Fibroblast of mammary gland (primary cell): ENCODE data around the gene PDLIM7.

Experiments
- DNase-seq: peaks from one replicate; pipeline ENCODE4 v3.0.0-alpha.2; 2010; ENCODE audit warnings: low read depth
- H3K4me3 ChIP-seq: 2 replicates; pipeline ENCODE4 v1.5.1; 2011; ENCODE audit warnings: low read depth, mild to moderate bottlenecking, low read length, moderate library complexity; ENCODE audit not compliant: control insufficient read depth
- TF ChIP-seq, protein P1 (sequence below): conservative IDR thresholded peaks from 2 replicates; pipeline ENCODE4 v1.5.1; 2011; ENCODE audit warnings: low read depth, low read length, inconsistent platforms; ENCODE audit not compliant: control insufficient read depth, insufficient read depth

Gene PDLIM7

DNA sequence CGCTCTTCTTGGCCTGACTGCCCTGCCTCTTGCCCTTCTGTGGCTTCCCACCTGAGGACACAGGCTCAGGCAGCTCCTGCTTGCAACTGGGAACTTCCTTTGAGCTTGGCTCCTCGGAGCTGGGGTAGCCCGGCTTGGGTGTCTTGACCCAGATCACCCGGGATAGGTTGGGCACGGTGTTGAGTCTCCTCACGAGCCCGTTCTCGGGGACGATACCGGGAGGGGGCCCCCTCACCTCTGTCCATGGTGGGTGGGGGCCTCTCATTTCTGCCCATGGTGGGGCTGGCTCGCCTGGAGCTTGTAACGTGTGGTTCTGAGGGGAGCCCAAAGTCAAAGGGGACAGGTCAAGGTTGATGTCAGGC is 27.1 kb upstream of the PDLIM7 start:
- TF ChIP-seq, protein P1, sequence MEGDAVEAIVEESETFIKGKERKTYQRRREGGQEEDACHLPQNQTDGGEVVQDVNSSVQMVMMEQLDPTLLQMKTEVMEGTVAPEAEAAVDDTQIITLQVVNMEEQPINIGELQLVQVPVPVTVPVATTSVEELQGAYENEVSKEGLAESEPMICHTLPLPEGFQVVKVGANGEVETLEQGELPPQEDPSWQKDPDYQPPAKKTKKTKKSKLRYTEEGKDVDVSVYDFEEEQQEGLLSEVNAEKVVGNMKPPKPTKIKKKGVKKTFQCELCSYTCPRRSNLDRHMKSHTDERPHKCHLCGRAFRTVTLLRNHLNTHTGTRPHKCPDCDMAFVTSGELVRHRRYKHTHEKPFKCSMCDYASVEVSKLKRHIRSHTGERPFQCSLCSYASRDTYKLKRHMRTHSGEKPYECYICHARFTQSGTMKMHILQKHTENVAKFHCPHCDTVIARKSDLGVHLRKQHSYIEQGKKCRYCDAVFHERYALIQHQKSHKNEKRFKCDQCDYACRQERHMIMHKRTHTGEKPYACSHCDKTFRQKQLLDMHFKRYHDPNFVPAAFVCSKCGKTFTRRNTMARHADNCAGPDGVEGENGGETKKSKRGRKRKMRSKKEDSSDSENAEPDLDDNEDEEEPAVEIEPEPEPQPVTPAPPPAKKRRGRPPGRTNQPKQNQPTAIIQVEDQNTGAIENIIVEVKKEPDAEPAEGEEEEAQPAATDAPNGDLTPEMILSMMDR: no peak
- no peak overlapping the region for H3K4me3 ChIP-seq
- DNase-seq: no peak

DNA sequence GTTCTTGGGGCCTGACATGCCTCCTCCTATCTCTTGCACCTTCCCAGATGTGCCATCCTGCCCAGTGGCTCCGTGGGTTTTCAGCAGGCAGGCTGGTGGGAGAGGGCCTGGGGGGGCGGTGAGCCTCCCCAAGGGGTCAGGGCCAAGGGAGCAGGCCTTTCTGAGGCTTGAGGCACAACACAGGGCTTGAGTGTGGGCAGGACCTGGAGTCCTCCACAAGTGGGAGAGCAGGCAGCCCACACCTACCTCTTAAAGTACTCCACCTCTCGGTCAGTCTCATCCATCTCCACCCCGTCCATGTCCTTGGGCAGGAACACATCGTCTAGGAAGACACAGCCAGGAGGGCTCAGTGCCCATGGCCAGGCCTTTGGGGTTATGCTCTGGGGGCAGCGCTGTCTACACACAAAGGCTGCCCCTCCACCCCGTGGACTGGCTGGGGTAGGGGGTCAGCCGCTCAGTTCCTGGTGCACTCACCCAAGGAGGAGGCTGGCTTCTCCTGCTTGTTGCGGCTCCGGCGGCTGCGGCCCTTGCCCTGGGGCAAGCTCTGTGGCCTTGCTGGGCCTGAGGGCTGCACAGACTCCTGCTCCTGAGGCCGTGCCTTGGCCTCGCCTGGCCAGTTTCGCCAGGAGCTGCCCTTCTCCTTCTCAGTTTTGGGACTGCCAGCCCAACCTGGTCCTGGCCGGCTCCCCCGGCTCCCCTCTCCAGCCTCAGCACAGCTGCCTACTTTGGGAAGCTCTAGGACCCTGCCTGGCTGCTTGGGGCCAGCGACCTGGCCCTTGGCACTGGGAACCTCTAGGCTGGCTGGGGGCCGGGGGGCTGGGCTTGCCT is 26.5 kb upstream of the PDLIM7 start:
- no peak for DNase-seq
- TF ChIP-seq, protein P1: no peak
- H3K4me3 ChIP-seq: no peak overlapping the region

- TF ChIP-seq, protein P1: peak; percentile 14
- no peak overlapping the region for H3K4me3 ChIP-seq
- DNase-seq: no peak
Measured at GRCh38 chr5:177520916-177521513, 23.6 kb upstream of the PDLIM7 start.

- H3K4me3 ChIP-seq: no peak overlapping the region
- DNase-seq: no peak
- TF ChIP-seq, protein P1: no peak
Measured at GRCh38 chr5:177520271-177520670, 22.9 kb upstream of the PDLIM7 start.

GRCh38 chr5:177519463-177520235 is 22.2 kb upstream of the PDLIM7 start:
- no peak overlapping the region for H3K4me3 ChIP-seq
- TF ChIP-seq, protein P1: no peak
- DNase-seq: no peak

DNA sequence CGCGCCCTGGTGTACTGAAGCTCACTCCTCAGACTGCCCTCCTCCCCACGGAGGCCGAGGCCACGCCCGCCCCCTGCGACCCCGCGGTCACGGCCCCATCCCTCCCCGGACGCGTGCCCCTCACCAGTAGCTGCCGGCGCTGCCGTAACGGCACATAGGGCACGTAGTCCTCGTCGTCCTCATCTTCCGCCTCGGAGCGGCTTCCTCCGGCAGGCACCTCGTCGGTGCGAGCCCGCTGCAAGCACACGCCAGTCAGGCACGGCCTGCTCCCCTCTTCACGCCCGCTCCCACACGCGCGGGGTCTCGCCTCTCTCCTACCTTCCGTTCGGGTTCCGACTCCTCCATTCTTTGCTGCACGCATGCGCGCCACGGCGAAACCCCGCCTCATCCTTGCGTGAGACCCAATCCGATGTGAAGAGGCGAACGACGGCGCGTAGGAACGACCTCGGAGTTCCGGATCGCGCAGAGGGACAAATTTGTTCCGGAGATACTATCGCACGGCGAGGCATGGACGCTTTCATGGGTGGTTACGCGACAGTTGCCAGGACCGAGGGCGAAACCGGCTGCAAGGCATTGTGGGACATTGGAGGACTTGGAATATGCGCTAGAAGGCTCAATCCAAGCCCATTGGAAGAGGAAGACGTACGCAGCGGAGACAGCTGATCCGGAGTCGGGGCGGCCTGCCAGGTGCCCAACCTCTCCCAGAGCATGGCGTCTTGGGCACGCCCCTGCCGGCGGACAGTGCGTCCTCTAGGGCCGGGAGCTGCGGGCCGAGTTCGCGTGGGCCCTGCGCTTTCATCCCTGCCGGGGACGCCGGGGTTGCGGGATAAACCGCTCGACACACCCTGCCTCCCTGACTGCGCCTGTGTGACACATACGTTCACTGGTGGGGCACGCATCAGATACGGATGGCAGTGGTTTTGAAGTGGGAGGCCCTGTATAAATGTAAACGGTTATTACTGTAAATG is 19.5 kb upstream of the PDLIM7 start, which contains the start of gene DDX41:
DDX41 (minus strand) TSS at position 361 of the 968 bp plus-strand sequence; CDS start at position 345, 16 bp downstream.
- TF ChIP-seq, protein P1: no peak
- DNase-seq: peak; percentile 99
- H3K4me3 ChIP-seq: peak within 1 kb of the TSS; percentile 94
